ENCODE measurements around the gene POLA1. TPM values are rescaled to one million over a fixed set of nuclear protein-coding genes. Genes with fewer than 3 reads are reported as not detected.
A peak's percentile ranks its signal among the peaks of the same experiment; 100 is the strongest.
"Not testable (repeated sequence)": the region's sequence is repeated elsewhere in the genome, so short reads cannot be mapped to it uniquely, and the experiment has no call there.

POLA1 gene
- 30.0 and 36.0 TPM in 2 replicates for total RNA-seq (2014; rRNA removed; shearing (Covaris generic))

- Histone ChIP-seq H3K27me3 (replicated peaks) (no peaks in the 10 kb centered on the region), H3K9me3 (replicated peaks) (no peaks in the 10 kb centered on the region), H3K4me3 (peak within 1 kb of the TSS; percentile 58), H3K4me1 (replicated peaks) (0 out of 2 replicates have a peak, but pooled peaks cover 4% of the 10 kb centered on the region), H3K36me3 (no peaks in the 10 kb centered on the region), H3K27ac (peak within 1 kb of the TSS; percentile 66)
- peak; percentile 92 to 95 for DNase-seq (ENCODE audit: low read depth in 1 of 2, low spot score in 2 of 2)
Measured at GRCh38 chrX:24693453-24694202, at the start of gene POLA1. POLA1 (plus strand) TSS chrX:24693918; CDS start chrX:24693962, 44 bp downstream.

- Histone ChIP-seq H3K36me3 (no peaks in the 10 kb centered on the region), H3K4me3 (no peak overlapping the region), H3K9me3 (replicated peaks) (no peaks in the 10 kb centered on the region), H3K4me1 (replicated peaks) (no peaks in the 10 kb centered on the region), H3K27ac (no peak overlapping the region), H3K27me3 (replicated peaks) (no peaks in the 10 kb centered on the region)
- no peak for DNase-seq (ENCODE audit: low read depth in 1 of 2, low spot score in 2 of 2)
Measured at GRCh38 chrX:24646006-24646405, 47.7 kb upstream of the POLA1 start.

- H3K36me3 ChIP-seq: no peaks in the 10 kb centered on the region
- no peaks in the 10 kb centered on the region for H3K27me3 ChIP-seq (replicated peaks)
- DNase-seq (ENCODE audit: low read depth in 1 of 2, low spot score in 2 of 2): no peak
- H3K4me1 ChIP-seq (replicated peaks): no peaks in the 10 kb centered on the region
- H3K27ac ChIP-seq: no peak overlapping the region
- H3K4me3 ChIP-seq: no peak overlapping the region
- H3K9me3 ChIP-seq (replicated peaks): no peaks in the 10 kb centered on the region
Measured at GRCh38 chrX:24646745-24647182, 47.0 kb upstream of the POLA1 start.

- H3K36me3 ChIP-seq: no peaks in the 10 kb centered on the region
- no peaks in the 10 kb centered on the region for H3K27me3 ChIP-seq (replicated peaks)
- no peaks in the 10 kb centered on the region for H3K4me1 ChIP-seq (replicated peaks)
- H3K9me3 ChIP-seq (replicated peaks): no peaks in the 10 kb centered on the region
- peak; percentile 4 to 43 for DNase-seq (ENCODE audit: low read depth in 1 of 2, low spot score in 2 of 2)
- no peak within 1 kb of the TSS for H3K27ac ChIP-seq
- no peak within 1 kb of the TSS for H3K4me3 ChIP-seq
Measured at GRCh38 chrX:24647257-24648058, 46.3 kb upstream of the POLA1 start, which contains the start of gene PCYT1B. PCYT1B (minus strand) TSS chrX:24647347; CDS start chrX:24647105, 242 bp downstream.

- Histone ChIP-seq H3K27ac (no peak overlapping the region), H3K9me3 (replicated peaks) (no peaks in the 10 kb centered on the region), H3K36me3 (no peaks in the 10 kb centered on the region), H3K4me3 (no peak overlapping the region), H3K27me3 (replicated peaks) (no peaks in the 10 kb centered on the region), H3K4me1 (replicated peaks) (no peaks in the 10 kb centered on the region)
- no peak for DNase-seq (ENCODE audit: low read depth in 1 of 2, low spot score in 2 of 2)
Measured at GRCh38 chrX:24648495-24648894, 45.2 kb upstream of the POLA1 start.

GRCh38 chrX:24651783-24652182 lies 41.9 kb upstream of the POLA1 start:
- Histone ChIP-seq H3K27ac (no peak overlapping the region), H3K27me3 (replicated peaks) (no peaks in the 10 kb centered on the region), H3K9me3 (replicated peaks) (no peaks in the 10 kb centered on the region), H3K36me3 (no peaks in the 10 kb centered on the region), H3K4me3 (no peak overlapping the region), H3K4me1 (replicated peaks) (no peaks in the 10 kb centered on the region)
- no peak for DNase-seq (ENCODE audit: low read depth in 1 of 2, low spot score in 2 of 2)

- not testable (repeated sequence) for H3K4me1 ChIP-seq (replicated peaks); DNase-seq (ENCODE audit: low read depth in 1 of 2, low spot score in 2 of 2); H3K4me3 ChIP-seq; H3K9me3 ChIP-seq (replicated peaks); H3K36me3 ChIP-seq; H3K27me3 ChIP-seq (replicated peaks); H3K27ac ChIP-seq
Measured at GRCh38 chrX:24655679-24656078, 38.0 kb upstream of the POLA1 start.

- Histone ChIP-seq H3K36me3 (no peaks in the 10 kb centered on the region), H3K27ac (no peak overlapping the region), H3K9me3 (replicated peaks) (no peaks in the 10 kb centered on the region), H3K4me3 (no peak overlapping the region), H3K4me1 (replicated peaks) (no peaks in the 10 kb centered on the region), H3K27me3 (replicated peaks) (no peaks in the 10 kb centered on the region)
- no peak for DNase-seq (ENCODE audit: low read depth in 1 of 2, low spot score in 2 of 2)
Measured at GRCh38 chrX:24657671-24658386, 35.9 kb upstream of the POLA1 start.

- no peaks in the 10 kb centered on the region for H3K36me3 ChIP-seq
- no peak overlapping the region for H3K27ac ChIP-seq
- H3K4me3 ChIP-seq: no peak overlapping the region
- no peaks in the 10 kb centered on the region for H3K9me3 ChIP-seq (replicated peaks)
- no peak for DNase-seq (ENCODE audit: low read depth in 1 of 2, low spot score in 2 of 2)
- H3K27me3 ChIP-seq (replicated peaks): no peaks in the 10 kb centered on the region
- no peaks in the 10 kb centered on the region for H3K4me1 ChIP-seq (replicated peaks)
Measured at GRCh38 chrX:24658421-24658820, 35.3 kb upstream of the POLA1 start.

GRCh38 chrX:24659106-24659505 lies 34.6 kb upstream of the POLA1 start:
- Histone ChIP-seq H3K4me1 (replicated peaks) (no peaks in the 10 kb centered on the region), H3K27me3 (replicated peaks) (no peaks in the 10 kb centered on the region), H3K27ac (no peak overlapping the region), H3K36me3 (no peaks in the 10 kb centered on the region), H3K9me3 (replicated peaks) (no peaks in the 10 kb centered on the region), H3K4me3 (no peak overlapping the region)
- no peak for DNase-seq (ENCODE audit: low read depth in 1 of 2, low spot score in 2 of 2)

GRCh38 chrX:24659646-24660045 lies 34.1 kb upstream of the POLA1 start:
- Histone ChIP-seq H3K4me1 (replicated peaks) (no peaks in the 10 kb centered on the region), H3K36me3 (no peaks in the 10 kb centered on the region), H3K27ac (no peak overlapping the region), H3K4me3 (no peak overlapping the region), H3K27me3 (replicated peaks) (no peaks in the 10 kb centered on the region), H3K9me3 (replicated peaks) (no peaks in the 10 kb centered on the region)
- no peak for DNase-seq (ENCODE audit: low read depth in 1 of 2, low spot score in 2 of 2)

GRCh38 chrX:24661292-24661691 lies 32.4 kb upstream of the POLA1 start:
- H3K27me3 ChIP-seq (replicated peaks): no peaks in the 10 kb centered on the region
- H3K36me3 ChIP-seq: no peaks in the 10 kb centered on the region
- no peak overlapping the region for H3K27ac ChIP-seq
- no peak overlapping the region for H3K4me3 ChIP-seq
- H3K4me1 ChIP-seq (replicated peaks): no peaks in the 10 kb centered on the region
- DNase-seq (ENCODE audit: low read depth in 1 of 2, low spot score in 2 of 2): no peak
- no peaks in the 10 kb centered on the region for H3K9me3 ChIP-seq (replicated peaks)

- DNase-seq (ENCODE audit: low read depth in 1 of 2, low spot score in 2 of 2): no peak
- H3K27ac ChIP-seq: no peak overlapping the region
- H3K27me3 ChIP-seq (replicated peaks): no peaks in the 10 kb centered on the region
- no peaks in the 10 kb centered on the region for H3K4me1 ChIP-seq (replicated peaks)
- H3K4me3 ChIP-seq: no peak overlapping the region
- H3K36me3 ChIP-seq: no peaks in the 10 kb centered on the region
- no peaks in the 10 kb centered on the region for H3K9me3 ChIP-seq (replicated peaks)
Measured at GRCh38 chrX:24662352-24662751, 31.4 kb upstream of the POLA1 start.

- no peak overlapping the region for H3K4me3 ChIP-seq
- H3K9me3 ChIP-seq (replicated peaks): no peaks in the 10 kb centered on the region
- H3K27me3 ChIP-seq (replicated peaks): no peaks in the 10 kb centered on the region
- H3K27ac ChIP-seq: no peak overlapping the region
- no peaks in the 10 kb centered on the region for H3K4me1 ChIP-seq (replicated peaks)
- no peaks in the 10 kb centered on the region for H3K36me3 ChIP-seq
- no peak for DNase-seq (ENCODE audit: low read depth in 1 of 2, low spot score in 2 of 2)
Measured at GRCh38 chrX:24668111-24668510, 25.6 kb upstream of the POLA1 start.

Data from SJSA1 (cell line).